Glomerular endothelial cell (primary cell): ENCODE results near the gene PHIP. TPM values are rescaled to one million over a fixed set of nuclear protein-coding genes. Genes with fewer than 3 reads are reported as not detected.

Source experiments
- DNase-seq: peaks from one replicate; pipeline ENCODE4 v3.0.0-alpha.2; 2011; ENCODE audit warnings: low read depth, low spot score; ENCODE audit errors: extremely low read depth
- total RNA-seq: library from RNA; depleted of rRNA; stranded (reverse); fragments of >200 nt; gene quantifications from 2 replicates; pipeline ENCODE4 v1.2.3, GENCODE V29; 2015

Gene PHIP
- total RNA-seq, 1 donor from 2014 or later, result 19.0 TPM

DNA sequence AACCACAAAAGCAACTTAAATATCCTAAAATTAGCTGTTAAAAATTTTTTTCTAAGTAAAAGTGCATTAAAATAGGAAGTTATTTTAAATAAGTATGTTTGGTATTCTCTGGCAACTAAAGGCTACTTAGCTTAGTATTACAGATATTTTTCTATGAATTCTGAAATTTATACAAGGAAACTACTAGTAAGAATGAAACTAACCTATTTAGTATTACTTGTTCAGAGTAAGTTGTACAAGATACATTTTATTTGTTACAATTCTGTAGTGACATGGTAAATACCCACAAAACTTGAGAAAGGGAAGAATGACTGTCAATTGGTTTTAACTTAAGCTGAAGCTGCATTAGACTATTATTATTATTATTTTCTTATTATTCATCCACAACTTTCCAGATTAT, 6.5 kb downstream of the PHIP start:
- DNase-seq, result no peak

DNA sequence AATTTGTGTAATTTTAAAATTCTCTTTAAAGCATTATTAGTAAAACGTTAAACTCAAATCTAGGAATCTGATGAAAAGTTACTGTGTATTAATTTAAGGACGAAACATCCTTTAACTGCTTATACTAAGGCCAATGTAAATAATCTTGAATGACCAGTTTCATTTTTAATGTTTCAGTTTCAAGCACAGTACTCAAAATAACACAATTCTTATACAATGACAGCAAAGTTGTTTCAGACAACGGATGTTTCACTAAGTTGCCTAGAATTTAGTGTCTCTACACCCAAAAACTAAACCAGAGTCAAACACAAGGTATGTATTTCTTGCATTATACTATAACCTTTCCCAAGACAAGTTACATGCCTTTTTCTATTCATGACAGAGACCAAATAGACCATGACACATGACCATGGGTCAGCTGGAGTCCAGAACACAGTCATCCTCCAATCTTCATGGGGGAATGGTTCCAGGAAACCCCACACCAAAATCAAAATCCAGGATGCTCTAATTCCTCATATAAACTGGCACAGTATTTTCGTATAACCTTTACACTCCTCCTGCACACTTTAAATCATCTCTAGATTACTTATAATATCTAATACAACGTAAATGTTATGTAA, 7.7 kb downstream of the PHIP start:
- no peak for DNase-seq

- DNase-seq, result no peak
Observed at GRCh38 chr6:79066828-79067227, 11.2 kb downstream of the PHIP start.

DNA sequence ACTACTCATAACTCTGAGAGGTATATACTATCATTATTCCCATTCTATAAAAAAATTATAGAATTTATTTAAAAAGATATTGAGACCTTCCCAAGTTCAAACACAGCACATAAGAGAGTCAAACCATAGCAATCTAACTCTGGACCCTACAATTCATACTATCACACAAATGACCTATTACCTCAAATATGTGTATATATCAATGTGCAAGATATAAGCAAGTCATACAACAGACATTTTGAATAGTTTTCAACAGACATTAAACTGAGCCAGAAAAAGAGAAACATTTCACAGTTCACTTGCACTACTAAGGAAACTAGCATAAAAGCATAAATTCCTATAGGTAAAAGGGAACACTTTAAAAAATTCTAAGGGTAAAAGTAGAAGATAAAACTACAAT, 11.7 kb downstream of the PHIP start:
- DNase-seq, result no peak

DNA sequence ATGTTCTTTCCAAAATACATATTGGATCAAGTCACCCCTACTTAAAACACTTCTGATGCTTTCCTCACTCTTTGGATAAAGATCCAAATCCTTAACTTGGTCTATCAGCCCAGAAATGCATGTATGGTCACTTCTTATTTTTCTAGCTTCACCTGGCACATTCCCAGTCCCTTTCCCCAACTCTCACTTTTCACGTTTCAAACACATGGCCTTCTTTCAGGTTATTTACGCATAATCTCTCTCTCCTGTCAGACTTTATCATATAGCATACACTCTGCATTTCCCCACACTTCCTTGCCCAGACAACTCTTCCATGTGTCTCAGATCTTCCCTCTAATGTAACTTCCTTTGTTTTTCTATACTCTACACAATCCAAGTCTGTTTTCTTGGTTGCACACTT, 12.8 kb downstream of the PHIP start:
- DNase-seq, result no peak

GRCh38 chr6:79064635-79065034, 13.4 kb downstream of the PHIP start:
- DNase-seq, result no peak

DNA sequence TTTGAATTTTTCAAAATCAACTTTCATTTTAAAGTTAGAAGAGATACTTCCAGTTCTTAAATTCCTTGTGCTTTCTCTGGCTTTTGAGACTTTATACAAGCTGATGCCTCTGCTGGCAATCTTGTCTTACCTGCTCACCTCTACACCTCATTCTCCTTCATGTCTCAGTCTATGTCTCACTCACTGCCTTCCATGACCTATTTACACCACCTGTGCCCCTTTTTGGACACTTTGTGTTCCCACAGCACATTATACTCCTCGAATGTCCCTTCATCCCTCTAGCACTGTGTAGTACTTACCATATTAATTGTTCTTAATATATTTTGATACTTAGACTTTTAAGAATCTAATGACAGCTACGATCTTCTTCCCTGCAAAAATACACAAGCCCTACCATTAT, 15.3 kb downstream of the PHIP start:
- DNase-seq, result no peak

- DNase-seq, result no peak
Observed at GRCh38 chr6:79057746-79058145, 20.3 kb downstream of the PHIP start.

DNA sequence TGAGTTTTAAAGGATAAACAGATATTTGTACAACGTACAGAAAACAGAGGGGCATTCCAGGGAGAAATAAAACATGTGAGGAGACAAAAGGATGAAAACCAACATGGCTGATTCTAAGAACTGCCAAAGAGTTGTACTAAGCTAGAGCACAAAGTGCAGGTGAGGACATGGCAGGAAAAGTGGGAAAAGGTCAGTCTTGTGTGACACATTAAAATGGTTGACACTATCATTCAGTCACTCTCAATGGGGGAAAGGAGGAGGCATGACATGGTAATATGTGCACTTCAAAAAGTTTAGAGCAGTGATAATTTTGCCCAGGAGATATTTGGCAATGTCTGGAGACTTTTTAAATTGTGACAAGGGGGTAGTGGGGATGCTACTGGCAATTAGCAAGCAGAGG, 21.8 kb downstream of the PHIP start:
- DNase-seq, result no peak

DNA sequence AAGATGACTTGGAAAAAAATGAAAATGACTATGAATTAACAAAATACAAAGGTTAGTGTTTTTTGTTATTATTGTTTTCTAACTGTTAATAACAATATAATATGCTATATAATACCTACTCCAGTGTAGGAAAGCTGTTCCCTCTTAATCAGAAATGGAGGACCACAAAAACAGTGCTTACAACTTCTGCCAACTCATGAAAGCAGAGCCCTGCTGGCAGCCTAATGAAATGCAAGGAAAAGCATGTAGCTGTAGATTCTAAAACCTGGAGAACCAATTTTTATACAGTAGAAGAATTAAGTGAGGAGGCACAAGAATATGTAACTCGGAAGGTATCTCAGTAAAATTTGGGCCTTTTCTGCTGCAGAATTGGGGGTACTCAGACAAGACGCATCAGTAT, 29.4 kb downstream of the PHIP start:
- no peak for DNase-seq

GRCh38 chr6:79047072-79047471, 31.0 kb downstream of the PHIP start:
- no peak for DNase-seq

DNA sequence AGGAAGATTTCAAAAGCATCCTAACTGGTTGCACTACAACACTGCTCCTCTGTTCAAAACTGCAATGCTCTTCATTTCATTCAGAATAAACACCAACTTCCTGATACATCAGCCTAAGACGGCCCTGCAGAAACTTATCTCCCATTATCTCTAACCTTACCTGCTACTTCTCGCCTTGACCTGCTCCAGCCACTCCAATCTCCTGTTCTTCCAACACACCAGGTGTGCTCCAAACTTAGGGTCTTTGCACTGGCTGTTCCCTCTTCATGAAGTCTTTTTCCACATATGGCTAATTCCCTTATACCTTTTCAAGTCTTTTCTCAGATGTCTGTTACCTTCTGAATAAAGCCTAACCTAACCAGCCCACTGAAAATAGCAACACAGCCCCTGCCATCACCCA, 32.1 kb downstream of the PHIP start:
- no peak for DNase-seq

- DNase-seq, result no peak
Observed at GRCh38 chr6:79042799-79043126, 35.3 kb downstream of the PHIP start.

DNA sequence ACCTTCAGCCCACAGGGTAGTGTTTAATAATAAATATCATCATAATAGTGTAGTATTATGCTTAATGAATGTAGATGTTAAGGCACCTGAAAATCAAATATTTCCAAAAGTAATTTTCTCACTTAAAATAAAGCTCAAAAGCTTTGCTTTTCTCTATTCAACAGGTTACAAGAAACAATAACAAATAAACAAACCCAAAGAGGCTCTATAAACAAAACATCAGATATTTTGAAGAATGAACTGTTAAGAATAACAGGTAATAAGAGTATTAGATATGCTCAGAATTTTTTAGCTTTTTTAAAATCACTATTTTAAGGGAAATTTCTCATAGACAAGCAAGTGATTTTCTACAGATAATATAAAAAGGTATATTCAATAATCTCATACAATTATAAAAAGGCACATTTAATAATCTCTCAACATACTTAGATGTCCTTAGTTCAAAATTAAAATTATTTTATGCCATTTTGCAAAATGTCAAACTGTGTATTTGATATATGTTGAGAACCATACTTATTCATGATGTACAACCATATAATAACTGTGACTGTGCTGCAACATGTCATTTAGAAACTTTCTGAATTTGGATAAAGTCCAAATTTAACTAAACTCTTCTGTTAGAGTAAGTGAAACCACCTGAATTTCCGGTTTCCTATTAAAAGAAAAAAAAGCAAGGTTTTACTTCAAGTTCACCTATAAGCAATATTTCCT, 35.8 kb downstream of the PHIP start:
- no peak for DNase-seq

- no peak for DNase-seq
Observed at GRCh38 chr6:79040083-79040482, 38.0 kb downstream of the PHIP start.

GRCh38 chr6:79038061-79038460, 40.0 kb downstream of the PHIP start:
- no peak for DNase-seq

- no peak for DNase-seq
Observed at GRCh38 chr6:79034865-79035264, 43.2 kb downstream of the PHIP start.

DNA sequence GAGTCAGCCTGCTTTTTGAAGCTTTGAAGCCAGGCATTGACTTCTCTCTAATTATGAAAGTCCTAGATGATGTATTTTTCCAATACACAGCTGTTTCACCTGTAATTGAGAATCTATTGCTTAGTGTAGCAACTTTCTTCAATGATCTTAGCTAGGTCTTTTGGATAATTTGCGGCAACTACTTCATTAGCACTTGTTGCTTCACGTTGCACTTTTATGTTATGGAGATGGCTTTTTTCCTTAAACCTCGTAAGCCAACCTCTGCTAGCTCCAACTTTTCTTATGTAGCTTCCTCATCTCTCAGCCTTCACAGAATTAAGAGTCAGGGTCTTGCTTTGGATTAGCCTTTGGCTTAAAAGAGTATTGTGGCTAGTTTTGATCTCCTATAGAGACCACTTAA, 44.8 kb downstream of the PHIP start:
- no peak for DNase-seq

- DNase-seq, result no peak
Observed at GRCh38 chr6:79031821-79032590, 46.0 kb downstream of the PHIP start.

DNA sequence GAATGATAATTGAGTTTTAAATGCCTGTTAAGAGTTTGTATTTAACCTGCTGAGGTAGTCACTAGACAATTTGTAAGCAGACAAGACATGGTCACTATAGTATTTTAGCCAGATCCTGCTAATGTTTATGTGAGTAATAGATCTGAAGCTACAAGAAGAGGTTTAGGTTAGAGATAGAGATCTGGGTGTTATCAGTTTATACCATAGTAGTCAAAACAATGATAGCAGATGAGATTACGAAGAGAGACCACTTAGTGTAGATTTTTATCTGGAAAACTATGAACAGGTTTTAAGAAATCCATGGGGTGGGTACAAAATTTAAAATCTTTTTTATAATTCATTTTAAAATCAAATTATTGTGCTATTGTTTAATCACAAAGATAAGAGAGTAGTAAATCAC, 47.5 kb downstream of the PHIP start:
- no peak for DNase-seq

GRCh38 chr6:79030023-79030422, 48.0 kb downstream of the PHIP start:
- DNase-seq, result no peak

- no peak for DNase-seq
Observed at GRCh38 chr6:79028641-79029314, 49.3 kb downstream of the PHIP start.
